8988T (cell line): Measurements from ENCODE around the gene SH3RF3.

Experiments
- DNase-seq: peaks from one replicate; pipeline ENCODE4 v3.0.0; 2011

The SH3RF3 gene

DNA sequence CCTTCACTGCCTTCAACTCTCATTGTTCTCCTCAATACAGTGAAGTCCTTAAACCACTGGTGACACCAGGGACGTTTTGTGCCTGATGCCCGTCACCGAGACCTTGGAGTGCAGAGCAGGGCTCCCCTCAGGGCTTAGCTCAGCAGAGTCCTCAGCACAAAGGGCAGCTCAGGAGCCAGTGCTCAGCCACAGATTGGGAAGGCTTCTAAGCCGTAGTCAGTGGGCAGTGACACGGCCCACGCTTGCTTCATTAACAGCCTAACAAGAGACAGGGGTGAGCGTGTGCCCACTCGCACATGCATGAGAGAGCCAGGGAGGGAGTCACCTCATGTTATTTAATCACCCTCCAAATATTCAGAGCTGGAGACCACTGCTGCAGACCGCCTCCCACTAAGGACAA lies 137.5 kb downstream of the SH3RF3 start:
- DNase-seq = no peak

DNA sequence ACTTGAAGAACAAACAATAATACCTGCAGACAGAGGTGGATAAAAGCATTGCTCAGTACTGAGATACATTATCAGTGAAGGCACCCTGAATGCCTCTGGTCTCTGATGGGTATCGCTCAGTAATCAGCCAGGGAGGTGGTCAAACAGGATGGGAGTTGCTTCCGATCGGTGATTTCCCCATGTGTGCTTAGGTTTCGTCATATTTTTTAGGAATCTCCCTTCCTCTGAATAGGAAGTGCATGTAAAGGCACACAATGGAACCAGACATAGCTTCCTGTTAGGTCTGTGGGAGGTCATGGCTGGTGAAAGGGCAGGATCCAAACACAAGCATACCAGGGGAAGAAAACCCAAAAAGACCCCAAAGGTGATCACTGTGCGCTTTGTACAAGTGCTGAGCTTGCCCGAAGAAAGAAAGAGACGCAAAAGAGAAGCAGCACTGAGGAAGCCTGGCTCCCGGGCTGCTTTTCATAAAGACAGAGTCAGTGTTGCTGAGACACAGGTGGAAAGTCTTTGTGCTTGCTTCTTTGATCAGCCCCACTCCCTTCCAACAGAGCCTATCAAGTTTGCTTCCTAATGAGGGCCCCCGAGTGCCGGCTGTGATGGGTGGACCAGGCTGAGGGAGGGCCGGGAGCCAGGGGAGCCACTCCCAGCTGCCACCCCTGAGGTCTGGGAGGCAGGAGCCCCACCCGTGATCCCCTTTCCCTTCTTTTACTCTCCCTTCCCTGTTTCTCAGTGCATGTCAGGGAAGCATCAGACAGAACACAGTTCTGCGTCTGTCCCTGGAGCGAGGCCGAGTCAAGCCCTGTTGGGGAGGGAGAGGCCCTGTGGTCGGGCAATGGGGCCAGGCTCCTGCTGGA lies 138.2 kb downstream of the SH3RF3 start:
- DNase-seq = no peak

DNA sequence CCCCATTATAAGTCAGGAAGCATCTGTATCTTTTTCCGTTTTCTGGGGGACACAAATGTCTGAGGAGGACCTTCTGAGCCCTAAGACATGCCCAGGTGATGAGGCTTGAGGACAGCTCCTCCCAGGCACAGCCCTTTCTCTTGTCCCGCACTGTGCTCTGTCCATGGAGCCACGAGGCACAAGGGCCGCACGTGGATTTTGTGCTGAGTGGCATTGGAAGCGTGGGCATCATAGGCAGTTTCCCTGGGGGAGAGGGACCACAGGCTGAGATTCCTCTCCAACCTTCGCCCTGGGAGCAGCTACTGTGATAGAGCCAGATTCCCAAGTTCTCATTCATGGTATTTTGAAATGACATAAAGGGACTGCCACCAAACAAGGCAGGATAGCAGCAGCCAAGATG lies 139.9 kb downstream of the SH3RF3 start:
- no peak for DNase-seq

DNA sequence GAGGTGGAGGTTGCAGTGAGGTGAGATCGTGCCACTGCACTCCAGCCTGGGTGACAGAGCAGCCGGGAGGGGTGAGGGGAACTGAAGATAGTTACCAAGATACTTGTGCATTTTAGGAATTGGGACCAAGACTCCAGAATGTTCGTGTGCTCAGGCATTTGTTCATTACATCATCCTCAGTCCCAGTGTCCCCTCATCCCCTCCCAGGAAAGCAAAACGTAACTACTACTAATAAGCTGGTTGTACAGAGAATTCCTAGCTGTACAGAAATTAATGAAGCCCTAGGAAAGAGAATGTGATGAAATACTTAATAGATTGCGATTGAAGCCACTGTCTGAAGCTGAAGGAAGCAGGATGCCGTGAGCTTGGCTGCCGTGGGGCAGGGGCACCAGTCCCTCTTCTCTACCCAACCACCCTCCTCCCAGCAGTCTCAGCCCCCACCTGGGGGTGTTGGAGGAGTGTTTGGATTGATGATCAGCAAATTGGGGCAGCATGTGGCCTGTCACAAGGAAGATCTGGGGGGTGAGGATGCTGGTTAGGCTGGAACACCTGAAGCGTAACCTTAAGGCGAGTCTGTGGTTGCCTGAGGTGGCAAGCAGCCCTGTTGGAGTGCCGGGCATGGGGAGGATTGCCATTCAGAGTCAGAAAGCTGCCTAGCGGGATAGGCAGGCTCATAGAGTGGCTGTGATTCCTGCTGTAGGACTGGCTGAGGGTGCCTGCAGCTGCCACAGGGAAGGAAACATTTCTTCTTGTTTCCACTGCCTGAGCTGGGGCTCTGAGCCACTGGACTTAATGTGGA lies 140.9 kb downstream of the SH3RF3 start:
- no peak for DNase-seq

DNA sequence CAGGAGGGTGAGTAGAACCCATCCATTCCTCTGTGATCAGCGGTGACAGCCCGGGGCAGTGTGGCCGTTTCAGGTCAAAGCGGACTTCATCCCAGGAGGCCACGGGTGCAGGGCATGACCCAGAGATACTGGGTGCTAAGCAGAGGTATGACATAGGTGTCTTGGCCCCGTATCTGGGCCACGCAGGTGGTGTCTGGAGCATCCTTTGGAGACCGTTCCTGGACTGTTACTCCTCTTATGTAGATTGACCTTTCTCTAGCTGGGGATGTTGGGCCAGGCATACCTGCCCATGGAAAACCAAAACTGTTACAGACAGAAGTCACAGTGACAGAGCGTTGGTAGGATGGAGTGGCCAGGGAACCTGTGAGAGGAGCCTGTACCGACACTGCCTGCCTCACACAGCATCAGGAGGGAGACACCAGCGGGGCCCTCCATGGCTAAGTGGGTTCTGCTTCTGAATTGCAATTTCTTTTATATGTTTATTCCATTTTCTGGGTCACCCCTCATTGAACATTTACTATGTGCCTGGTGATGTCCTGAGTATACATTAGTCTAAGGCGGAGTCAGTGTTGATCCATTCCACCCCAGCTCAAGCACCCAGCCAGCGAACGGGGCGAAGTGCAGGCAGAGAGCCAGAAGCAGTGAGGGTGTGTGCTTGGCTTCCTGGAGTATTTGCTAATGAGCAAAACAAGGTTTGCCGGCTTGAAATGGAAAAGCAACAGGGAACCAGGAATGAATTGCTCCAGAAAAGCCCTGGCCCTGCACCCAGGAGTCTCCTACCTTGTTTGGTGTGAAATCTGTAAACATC lies 141.7 kb downstream of the SH3RF3 start:
- no peak for DNase-seq

DNA sequence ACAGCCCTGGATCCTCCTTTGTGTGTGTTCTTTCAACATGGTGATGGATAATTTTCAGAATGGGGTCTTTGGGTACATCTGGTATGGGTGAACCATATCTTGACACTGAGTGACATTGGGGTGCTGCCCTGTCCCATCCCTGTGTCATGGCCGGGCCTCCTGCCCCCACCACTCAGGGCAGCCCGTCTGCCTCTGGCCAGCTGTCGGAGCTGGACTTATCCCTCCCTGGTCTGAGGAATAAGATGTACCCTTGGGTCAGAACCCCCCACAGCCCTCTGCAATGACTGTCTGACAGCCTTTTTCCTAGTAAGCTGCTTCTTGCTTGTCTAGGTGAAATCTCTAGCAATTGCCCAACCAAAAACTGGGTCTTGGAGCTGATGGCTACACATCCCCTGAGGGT lies 142.9 kb downstream of the SH3RF3 start:
- DNase-seq = no peak

DNA sequence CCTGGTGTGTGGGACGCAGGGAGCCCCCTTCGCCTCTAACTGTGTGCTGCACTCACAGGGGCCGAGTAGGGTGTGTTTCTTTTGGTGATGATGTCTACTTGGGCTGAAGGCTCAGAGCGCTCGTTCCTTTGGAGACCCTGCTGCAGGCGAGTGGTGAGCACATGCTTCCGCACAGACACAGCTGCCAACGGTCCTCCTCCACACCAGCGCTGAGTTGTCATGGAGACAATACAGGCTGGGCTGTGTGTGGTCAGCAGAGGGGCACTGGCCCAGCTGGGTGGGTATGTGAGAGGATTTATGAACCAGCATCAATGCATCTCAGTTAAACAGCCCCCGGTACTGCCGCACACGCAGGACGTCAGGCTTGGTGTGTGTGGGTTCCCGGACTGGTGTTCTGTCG lies 143.5 kb downstream of the SH3RF3 start:
- no peak for DNase-seq

DNA sequence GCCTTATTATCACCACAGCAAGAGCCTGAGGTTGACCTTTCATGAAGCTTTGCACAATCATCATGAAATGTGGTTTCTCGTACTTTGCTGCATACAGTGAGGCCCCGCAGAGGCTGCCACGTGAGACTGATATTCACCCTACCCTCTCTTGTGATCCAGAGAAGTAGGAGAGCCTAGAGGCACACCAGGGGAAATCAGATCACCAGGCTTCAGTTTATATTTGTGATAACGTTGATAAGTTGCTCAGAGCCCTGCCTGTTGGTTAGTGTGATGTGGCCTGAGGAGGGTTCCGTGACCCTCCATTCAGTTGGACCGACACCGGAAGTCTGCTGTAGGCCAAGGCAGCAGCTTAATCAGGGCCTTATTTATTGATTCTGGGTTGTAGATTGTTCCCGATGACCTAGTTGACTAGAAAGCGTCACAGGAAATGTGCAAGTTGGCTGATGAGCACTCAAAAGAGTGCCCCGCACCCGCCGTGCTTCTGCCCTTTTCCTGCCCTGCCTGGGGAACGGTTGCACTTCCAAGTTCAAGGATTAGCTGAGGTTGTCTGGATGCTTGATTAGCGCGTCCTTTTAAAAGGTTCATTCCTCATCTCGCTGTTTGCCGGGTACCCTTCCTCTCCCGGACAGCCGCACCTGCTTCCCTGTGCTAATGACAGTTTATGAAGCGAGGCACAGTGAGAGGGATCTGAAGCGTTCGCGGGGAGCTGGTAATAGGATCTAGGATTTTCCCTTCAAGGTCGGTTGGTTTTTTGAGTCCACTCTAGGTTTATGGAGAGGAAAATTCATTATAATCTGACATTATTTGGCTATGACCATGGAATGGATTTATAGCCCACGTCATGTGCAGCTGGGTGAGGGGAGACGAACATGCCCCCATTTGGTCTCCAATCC lies 146.4 kb downstream of the SH3RF3 start:
- no peak for DNase-seq

DNA sequence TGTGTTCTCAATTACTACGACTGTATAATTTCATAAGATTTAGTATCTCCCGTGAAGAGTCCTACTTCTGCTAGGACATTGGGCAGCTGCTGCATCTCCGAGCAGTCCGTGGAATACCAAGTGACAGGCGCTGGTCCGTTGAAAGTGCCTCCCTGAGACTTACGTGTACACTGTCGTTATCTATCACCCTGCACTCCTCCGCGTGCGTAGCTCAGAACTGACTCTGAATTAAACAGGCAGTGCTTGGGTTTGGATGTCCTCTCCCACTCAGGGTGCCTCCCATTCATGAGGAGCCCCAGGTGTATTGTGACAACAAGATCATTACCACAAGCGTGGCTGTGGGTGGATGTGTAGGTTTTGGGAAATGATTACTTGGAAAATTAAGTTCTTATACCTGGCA lies 148.4 kb downstream of the SH3RF3 start:
- no peak for DNase-seq

DNA sequence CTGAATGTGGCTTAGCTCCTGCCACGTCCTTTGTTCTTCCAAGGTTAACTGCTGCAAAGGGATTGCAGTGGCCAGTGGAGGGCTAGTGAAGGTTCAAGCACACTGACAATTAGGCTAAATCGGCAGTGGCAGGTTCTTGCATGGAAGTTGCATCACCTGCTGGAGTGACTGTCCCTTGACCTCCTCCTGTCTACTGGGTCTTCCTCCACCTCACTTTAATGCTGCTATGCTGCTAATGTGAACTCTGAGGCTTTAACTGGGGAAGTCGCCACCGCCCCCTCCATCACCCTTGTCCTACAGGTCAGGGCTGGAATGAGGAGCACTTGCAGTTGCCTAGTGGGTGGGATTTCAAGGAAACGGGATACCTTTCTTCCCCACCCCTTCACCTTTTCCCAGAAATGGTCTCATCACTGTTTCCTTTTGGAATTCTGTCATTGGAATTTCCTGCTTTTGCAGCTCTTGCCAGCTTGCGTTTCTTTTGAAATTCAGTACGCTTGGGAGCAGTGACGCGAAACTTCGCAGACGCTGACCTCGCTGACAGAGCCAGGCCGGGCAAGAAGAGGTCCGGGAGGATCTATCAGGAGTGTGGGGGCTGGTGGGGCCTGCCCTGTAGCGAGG lies 150.3 kb downstream of the SH3RF3 start:
- DNase-seq = no peak

DNA sequence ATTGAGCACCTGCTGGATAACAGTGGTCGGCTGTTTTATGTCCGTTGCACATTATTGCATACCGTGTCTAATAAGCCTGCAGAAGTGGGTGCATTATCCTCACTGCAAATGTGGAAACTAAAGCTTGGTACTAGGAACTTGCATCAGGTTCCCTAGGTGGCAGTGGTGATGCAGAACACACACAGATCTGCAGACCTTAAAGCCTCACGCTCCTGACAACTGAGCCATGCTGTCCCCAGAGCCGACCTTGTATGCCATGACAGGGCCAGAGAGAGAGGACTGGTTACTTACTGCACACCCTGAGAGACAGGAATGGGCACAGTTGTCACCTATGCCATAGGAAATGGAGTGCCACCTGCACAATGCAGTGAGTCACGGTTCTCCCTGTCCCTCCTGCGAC lies 151.8 kb downstream of the SH3RF3 start:
- DNase-seq = no peak

DNA sequence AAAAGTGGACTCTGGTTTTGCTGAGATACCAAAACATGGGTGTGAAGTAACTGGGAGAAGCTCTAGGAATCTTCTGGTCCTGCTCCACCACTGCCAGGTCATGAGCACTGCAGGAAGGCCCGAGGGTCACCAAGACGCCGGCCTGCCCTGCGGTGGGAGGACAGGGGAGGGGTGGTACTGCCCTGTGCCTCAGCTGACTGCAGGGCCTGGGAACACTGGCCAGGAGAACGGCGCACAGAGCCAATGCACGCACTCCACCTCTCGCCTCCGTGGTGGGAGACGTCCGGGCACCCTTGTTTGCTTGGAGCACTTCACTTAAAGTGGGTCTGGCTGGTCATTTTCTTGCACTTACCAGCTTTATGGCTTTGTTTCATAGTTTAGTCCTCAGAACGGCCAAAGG lies 153.4 kb downstream of the SH3RF3 start:
- DNase-seq = no peak

DNA sequence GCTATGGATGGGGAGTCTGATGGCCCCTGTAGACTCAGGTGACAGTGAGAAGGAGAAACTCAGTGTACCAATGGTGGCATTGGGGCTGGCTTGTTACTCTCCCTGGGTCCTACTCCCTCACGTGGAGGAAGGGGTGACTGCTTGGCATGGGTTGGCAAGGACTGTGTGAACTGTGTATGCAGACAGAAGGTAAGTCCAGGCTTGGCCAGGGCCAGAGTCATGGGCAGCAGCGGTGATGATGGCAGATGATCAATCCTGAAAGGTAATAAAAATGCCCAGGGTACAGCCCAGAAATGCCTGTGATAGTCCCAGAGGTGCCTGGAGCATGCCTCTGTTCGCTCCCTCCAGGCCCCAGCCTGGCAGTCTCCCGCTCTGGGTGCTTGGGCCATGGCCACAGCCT lies 153.9 kb downstream of the SH3RF3 start:
- DNase-seq = no peak

DNA sequence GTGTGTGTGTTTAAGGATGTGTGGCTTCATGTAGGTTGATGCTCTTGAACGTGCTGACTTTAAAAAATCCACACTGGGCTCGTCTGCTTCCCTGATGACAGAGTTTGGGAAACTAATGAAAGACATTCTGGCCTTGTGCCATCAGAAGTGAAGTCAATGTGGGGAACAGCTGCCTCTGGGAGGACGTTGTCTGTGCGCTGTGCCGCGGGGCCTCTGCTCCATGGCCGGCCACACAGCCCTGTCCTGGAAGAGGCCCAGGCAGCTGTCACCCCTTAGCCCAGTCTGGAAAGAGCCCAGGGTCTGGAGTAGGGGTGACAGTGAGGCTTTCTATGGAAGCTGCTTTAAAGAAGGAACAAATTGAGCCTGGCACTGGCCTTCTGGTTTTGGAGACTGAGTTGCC lies 155.8 kb downstream of the SH3RF3 start:
- no peak for DNase-seq

DNA sequence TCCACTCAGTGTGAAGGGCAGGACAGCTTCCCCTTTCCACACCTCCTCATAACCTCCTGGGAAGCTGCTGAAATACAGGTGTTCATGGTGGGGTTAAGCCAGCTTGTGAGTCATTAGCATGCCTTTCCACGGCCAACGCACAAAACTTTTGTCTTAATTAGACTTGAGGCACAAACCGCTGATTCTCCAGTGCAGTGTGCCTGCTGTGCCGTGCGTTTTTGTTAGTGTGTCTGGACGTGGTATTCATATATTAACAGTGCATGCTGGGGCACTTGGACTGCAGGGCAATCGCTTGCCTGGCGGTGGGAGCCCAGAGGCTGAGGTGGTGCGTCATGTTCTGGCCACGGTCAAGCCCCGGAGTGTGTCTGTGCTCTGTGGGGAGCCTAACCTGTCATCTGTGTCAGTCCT lies 156.2 kb downstream of the SH3RF3 start:
- no peak for DNase-seq

DNA sequence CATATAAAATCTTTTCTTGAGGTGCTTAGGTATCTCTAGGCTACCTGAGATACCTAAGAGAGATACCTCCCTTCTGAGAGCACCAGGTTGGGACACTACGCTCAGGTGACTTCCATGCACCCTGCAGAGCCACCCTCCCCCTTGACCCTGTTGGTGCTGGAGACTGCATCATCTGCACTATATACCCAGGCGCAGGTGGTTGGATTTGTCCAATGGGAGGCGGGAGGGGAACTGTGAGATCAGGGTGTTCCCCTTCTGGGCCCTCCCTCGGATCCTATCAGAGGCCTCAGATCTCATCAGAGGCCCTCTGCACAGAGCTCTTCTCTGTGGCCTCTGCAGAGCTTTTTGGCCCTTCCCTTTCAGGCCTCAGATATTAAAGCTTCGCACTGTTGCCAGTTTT lies 158.4 kb downstream of the SH3RF3 start:
- DNase-seq = no peak

DNA sequence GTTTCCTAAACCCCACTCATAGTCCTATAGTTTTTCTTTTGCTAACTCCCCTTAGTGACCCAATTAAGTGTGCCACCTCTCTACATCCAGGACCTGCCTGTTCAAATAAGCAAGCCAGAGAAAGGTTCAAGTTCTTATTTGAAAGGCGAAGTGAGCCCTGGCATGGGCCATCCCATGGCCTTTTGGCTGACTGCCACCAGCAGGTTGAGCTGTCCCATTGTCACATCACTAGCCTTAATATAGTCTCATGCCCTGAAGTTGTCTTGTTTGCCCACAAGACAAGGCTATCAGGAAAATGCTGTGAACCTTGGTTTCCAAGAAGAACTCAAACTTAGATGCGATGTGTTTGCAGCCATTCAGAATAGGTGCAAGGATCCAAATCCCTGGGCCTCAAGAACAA lies 158.8 kb downstream of the SH3RF3 start:
- DNase-seq = no peak

DNA sequence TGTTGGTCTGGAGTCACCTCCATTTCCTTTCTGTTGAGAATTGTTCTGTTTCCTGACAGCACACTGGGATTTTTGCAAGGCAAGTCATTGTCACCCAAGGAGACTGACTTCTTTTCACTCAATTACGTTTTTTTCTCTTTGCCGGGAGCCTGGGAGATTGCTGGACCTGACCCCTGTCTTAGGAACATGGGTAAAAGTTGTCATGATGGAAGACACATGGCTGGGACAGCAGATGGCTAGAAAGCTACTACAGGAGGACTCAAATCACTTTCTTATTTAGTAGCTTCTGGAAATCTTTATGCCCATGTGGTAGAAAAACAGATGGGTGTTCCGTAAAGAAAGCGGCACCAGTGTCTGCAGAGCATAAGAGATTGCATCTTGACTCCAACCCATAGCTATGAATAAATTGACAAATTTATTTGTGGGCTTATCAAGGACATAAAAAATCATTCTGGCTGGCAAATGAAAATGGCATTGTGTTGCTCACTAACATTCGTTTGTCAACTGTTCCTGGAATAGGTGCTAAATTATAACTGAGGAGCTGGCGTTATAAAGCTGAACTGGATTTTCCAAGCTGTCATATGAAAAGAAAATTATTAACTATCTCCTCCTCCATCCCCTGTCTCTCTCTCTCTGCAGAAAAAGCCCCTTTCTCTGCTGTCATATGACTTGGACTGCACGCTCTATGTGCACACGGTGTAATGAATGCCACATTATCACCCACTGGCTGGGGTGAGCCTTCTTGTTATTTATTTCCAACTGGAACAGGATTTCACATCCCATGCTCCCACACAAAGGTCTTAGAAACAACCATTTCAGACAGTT lies 159.8 kb downstream of the SH3RF3 start:
- DNase-seq = no peak

DNA sequence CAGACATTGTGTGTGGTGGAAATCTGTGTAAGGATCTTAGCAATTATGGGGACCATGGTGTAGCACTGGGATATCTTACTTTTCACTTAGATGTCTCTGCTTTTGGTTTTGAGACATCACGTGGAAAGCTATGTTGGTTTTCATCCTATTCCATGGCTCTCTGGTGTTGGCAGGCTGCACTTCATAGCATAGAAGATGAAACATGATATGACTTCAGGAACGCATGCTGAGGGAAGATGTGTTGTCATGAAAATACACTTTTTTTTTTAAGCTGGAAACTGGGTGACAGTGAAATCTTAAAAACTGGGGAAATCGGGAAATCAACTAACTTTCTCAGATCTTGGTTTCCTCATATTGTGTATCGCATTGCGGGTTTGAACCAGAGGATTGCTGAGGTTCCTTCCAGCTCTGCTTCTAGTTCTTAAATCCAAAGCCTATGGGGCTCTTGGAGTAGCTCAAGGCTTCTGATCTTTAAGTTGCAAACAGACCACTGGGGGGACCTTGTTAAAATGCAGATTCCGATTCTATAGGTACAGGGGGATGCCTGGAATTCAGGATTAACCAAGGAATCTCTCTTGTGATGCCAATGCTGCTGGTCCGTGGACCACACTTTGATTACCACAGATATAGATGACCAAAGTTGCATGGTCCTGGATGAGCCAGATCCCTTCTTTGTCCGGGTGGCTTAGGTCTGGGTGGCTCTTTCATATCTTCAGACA lies 160.7 kb downstream of the SH3RF3 start:
- DNase-seq = no peak

DNA sequence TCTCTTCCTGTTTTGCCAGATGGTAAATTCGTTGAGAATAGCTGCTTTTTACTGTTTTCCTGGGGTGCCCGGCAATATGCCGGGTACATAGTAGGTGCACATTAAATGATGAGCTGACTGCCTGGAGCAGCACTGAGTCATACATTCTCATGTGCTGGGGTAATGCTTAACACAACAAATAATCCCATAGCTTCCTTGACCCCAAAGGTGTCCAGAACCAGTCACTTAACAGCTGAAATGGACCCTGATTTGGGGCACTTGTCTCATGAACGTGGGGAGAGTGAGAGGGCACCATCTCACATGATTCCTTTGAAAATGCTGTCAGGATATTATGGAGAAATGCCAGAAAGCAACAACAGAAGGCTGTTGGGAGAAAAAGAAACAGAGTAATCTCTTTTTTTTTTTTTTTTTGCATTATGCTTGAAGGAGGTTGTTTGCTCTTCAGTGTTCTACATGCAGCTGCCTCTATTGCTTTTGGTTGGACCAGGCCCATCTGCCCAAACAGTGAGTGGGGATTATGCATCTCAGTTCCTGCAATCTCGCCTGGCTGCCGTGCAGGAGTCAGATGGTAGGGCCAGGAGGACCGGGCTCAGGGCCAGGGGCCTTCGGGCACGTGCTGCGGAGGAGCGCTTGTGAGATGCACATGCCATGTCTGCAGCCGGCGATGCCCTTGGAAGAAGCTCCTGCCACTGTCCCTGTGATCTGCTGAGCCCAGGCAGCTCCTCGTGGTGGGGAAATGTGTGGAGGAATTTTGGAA lies 162.1 kb downstream of the SH3RF3 start:
- no peak for DNase-seq
